GM12878 (cell line): Measurements from ENCODE around the gene CNTNAP2.

ENCODE experiments used
- BHLHE40 ChIP-seq, 2 experiments: fragments of 450-650 bp in 1 of 2; IDR thresholded peaks; 2 replicates each; pipeline ENCODE4 v1.6.1; 2011 to 2017; ENCODE audit warnings: low read depth in 2 of 2, borderline replicate concordance in 1 of 2, improper control_type of control experiment in 1 of 2, low read length in 1 of 2, mild to moderate bottlenecking in 1 of 2
- CTCF ChIP-seq, 3 experiments: IDR thresholded peaks in 2 of 3; conservative IDR thresholded peaks in 1 of 3; 2 replicates each; pipeline ENCODE4 v1.5.1; 2011; ENCODE audit warnings: low read depth in 3 of 3, low read length in 3 of 3, mild to moderate bottlenecking in 3 of 3, control low read depth in 2 of 3, moderate library complexity in 2 of 3, inconsistent platforms in 1 of 3, mixed read lengths in 1 of 3; ENCODE audit not compliant: control insufficient read depth in 2 of 3, insufficient read depth in 1 of 3; ENCODE audit errors: extremely low read depth in 1 of 3
- GABPA ChIP-seq: IDR thresholded peaks from 2 replicates; pipeline ENCODE4 v1.6.1; 2014; ENCODE audit warnings: antibody characterized with exemption, low read depth, mild to moderate bottlenecking, inconsistent platforms
- POLR2A ChIP-seq: IDR thresholded peaks from 2 replicates; pipeline ENCODE4 v1.6.1; 2011; ENCODE audit warnings: low read depth, mild to moderate bottlenecking, low read length
- YY1 ChIP-seq: IDR thresholded peaks from 2 replicates; pipeline ENCODE4 v1.6.1; 2011; ENCODE audit warnings: low read depth, mild to moderate bottlenecking, low read length

- TF ChIP-seq CTCF (IDR thresholded peaks at IDR 0.05 in 2 of 3, conservative IDR thresholded peaks at IDR 0.05 in 1 of 3; ENCODE audit: control insufficient read depth in 2 of 3, extremely low read depth in 1 of 3, insufficient read depth in 1 of 3, low read depth in 3 of 3, low read length in 3 of 3), result no peak
- TF ChIP-seq POLR2A, result no peak
- TF ChIP-seq BHLHE40 (IDR thresholded peaks at IDR 0.05; ENCODE audit: borderline replicate concordance in 1 of 2, low read depth in 2 of 2, low read length in 1 of 2), result no peak
- no peak for TF ChIP-seq YY1
- no peak for TF ChIP-seq GABPA
Observed at GRCh38 chr7:147081117-147081516, 964.5 kb downstream of the CNTNAP2 start.
